Uterus (tissue), 4 donors: ENCODE results near the gene SH2D1A. TPM values are rescaled to one million over a fixed set of nuclear protein-coding genes. Genes with fewer than 3 reads are reported as not detected.
"Not testable (repeated sequence)": the region's sequence is repeated elsewhere in the genome, so short reads cannot be mapped to it uniquely, and the experiment has no call there.

ENCODE experiments used
- DNase-seq, 2 donors: peaks; one replicate each; pipeline ENCODE4 v3.0.0-alpha.2; 2019 to 2020
- H3K27ac ChIP-seq, 2 donors: fragments of 200-600 bp; sonication (generic); 1 replicate in 1 of 2; 2 replicates in 1 of 2; pipeline ENCODE4 v1.5.1; 2016 to 2018
- H3K27me3 ChIP-seq, 2 donors: fragments of 200-600 bp; sonication (generic); one replicate each; pipeline ENCODE4 v1.5.1; 2018 to 2019; ENCODE audit warnings: control low read depth in 1 of 2
- H3K36me3 ChIP-seq, 2 donors: fragments of 200-600 bp; sonication (generic); one replicate each; pipeline ENCODE4 v1.5.1; 2019; ENCODE audit warnings: control low read depth in 1 of 2
- H3K4me1 ChIP-seq, 2 donors: fragments of 200-600 bp; sonication (generic); one replicate each; pipeline ENCODE4 v1.5.1; 2018 to 2019; ENCODE audit warnings: control low read depth in 1 of 2
- H3K4me3 ChIP-seq, 2 donors: fragments of 200-600 bp; sonication (generic); 1 replicate in 1 of 2; 2 replicates in 1 of 2; pipeline ENCODE4 v1.5.1; 2018 to 2019; ENCODE audit warnings: mild to moderate bottlenecking in 1 of 2
- H3K9me3 ChIP-seq, 2 donors: fragments of 200-600 bp; sonication (generic); one replicate each; pipeline ENCODE4 v1.5.1; 2019; ENCODE audit warnings: control low read depth in 1 of 2
- CTCF ChIP-seq, 4 experiments: fragments of 200-600 bp in 2 of 4; fragments of 450-650 bp in 2 of 4; sonication (generic) in 2 of 4; IDR thresholded peaks; one replicate each; pipeline ENCODE4 v1.5.1; 2016 to 2019; ENCODE audit warnings: antibody characterized with exemption in 4 of 4, mild to moderate bottlenecking in 2 of 4, moderate library complexity in 1 of 4
- POLR2A ChIP-seq, 2 donors: fragments of 450-650 bp; IDR thresholded peaks; one replicate each; pipeline ENCODE4 v1.6.1; 2016; ENCODE audit warnings: antibody characterized with exemption in 2 of 2, mild to moderate bottlenecking in 1 of 2, moderate library complexity in 1 of 2
- intact Hi-C: fragments of 100-400 bp; cut with DNase I; formaldehyde crosslinking; loops from one replicate; pipeline ENCODE4 v1.15.1; 2023; ENCODE audit warnings: low total_unique reads
- total RNA-seq, 4 donors: library from RNA; depleted of rRNA in 3 of 4; stranded (reverse); fragments of >200 nt in 3 of 4; gene quantifications; one replicate each; pipeline versions ENCODE4 v1.1.0 to v1.2.4, GENCODE V29; 2014 to 2023
- donor health status: DM: yes; HTN: yes; CAD: no.

Gene SH2D1A
- total RNA-seq, 4 donors from 2014 or later = 0.43 to 2.4 (median 0.76) TPM; not detected in 1

DNA sequence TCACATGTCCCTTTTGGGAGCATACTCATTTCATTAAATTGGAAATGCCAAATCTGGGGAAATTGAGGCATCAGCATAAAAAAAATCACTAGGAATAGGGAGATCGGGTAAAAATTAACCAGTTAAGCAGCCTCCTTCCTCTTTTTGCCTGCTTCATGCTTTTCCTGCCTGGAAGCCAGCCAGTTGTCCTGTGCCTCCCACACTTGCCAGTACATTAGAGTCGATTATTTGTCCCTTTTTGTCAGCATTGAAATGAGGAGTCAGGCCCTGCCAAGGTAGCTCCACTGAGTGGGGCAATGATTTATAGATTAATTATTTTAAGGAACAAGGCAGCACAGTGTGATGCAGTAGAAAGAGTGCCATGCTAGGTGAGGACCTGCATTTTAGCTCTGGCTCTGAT, 55.3 kb downstream of the SH2D1A start:
- no peak overlapping the region for H3K27ac ChIP-seq
- H3K9me3 ChIP-seq = no peaks in the 10 kb centered on the region
- H3K4me3 ChIP-seq = no peak overlapping the region
- intact Hi-C loops = no loop called here
- DNase-seq = no peak
- no peak for TF ChIP-seq POLR2A (IDR thresholded peaks at IDR 0.05)
- no peak for TF ChIP-seq CTCF (IDR thresholded peaks at IDR 0.05)
- H3K27me3 ChIP-seq = no peaks in the 10 kb centered on the region
- no peaks in the 10 kb centered on the region for H3K36me3 ChIP-seq
- no peaks in the 10 kb centered on the region for H3K4me1 ChIP-seq

DNA sequence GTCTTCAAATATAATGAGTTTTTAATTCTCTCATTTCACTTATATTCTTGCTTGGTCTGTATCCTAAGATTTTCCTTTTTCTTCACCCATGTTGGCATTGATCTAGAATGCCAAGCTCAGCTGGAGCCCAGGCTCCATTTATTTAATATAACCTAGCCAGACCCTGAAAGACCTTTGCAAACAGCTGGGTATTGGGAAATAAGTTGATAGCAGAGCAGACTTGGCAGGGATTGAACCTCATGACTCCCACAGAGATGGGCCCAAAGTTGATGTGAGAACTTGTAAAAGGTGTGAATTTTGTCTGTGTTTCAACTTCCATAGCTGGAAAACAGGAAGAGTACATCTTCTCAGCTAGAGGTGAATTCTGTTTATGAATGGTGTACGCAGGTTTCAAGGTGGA, 59.5 kb downstream of the SH2D1A start:
- Histone ChIP-seq H3K4me1 (no peaks in the 10 kb centered on the region), H3K4me3 (no peak overlapping the region), H3K9me3 (no peaks in the 10 kb centered on the region), H3K36me3 (no peaks in the 10 kb centered on the region), H3K27ac (no peak overlapping the region), H3K27me3 (no peaks in the 10 kb centered on the region)
- no peak for TF ChIP-seq CTCF (IDR thresholded peaks at IDR 0.05)
- no peak for TF ChIP-seq POLR2A (IDR thresholded peaks at IDR 0.05)
- intact Hi-C loops = no loop called here
- DNase-seq = no peak

GRCh38 chrX:124406294-124407014, 60.1 kb downstream of the SH2D1A start:
- H3K36me3 ChIP-seq = no peaks in the 10 kb centered on the region
- H3K27ac ChIP-seq = no peak overlapping the region
- no peaks in the 10 kb centered on the region for H3K4me1 ChIP-seq
- no peaks in the 10 kb centered on the region for H3K27me3 ChIP-seq
- TF ChIP-seq POLR2A (IDR thresholded peaks at IDR 0.05) (no peak), CTCF (IDR thresholded peaks at IDR 0.05) (peak in 3 of 4 experiments; percentile 24 to 38 (median 24))
- H3K4me3 ChIP-seq = no peak overlapping the region
- DNase-seq = no peak
- intact Hi-C loops = no loop called here
- no peaks in the 10 kb centered on the region for H3K9me3 ChIP-seq

GRCh38 chrX:124407226-124407625, 60.9 kb downstream of the SH2D1A start:
- no peak for TF ChIP-seq CTCF (IDR thresholded peaks at IDR 0.05)
- no peak for TF ChIP-seq POLR2A (IDR thresholded peaks at IDR 0.05)
- H3K4me1 ChIP-seq = no peaks in the 10 kb centered on the region
- H3K9me3 ChIP-seq = no peaks in the 10 kb centered on the region
- no peaks in the 10 kb centered on the region for H3K36me3 ChIP-seq
- no peak overlapping the region for H3K27ac ChIP-seq
- no peaks in the 10 kb centered on the region for H3K27me3 ChIP-seq
- intact Hi-C loops = no loop called here
- DNase-seq = no peak
- H3K4me3 ChIP-seq = no peak overlapping the region

DNA sequence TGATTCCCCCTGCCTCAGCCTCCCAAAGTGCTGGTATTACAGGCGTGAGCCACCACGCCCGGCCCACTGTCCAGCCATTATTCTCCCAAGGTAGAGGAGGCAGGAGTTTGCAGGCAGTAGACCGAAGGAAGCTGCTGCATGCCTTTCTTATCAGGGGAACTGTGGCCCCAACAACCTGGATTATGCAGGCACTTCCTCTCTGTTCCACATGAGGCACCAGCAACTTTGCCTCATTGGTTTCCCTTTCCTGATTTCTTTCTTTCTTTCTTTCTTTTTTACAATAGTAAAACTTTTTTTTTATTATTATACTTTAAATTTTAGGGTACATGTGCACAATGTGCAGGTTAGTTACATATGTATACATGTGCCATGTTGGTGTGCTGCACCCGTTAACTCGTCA, 62.0 kb downstream of the SH2D1A start:
- H3K9me3 ChIP-seq, H3K27ac ChIP-seq, DNase-seq, H3K4me3 ChIP-seq, H3K36me3 ChIP-seq, H3K4me1 ChIP-seq, intact Hi-C loops, H3K27me3 ChIP-seq: not testable (repeated sequence)

DNA sequence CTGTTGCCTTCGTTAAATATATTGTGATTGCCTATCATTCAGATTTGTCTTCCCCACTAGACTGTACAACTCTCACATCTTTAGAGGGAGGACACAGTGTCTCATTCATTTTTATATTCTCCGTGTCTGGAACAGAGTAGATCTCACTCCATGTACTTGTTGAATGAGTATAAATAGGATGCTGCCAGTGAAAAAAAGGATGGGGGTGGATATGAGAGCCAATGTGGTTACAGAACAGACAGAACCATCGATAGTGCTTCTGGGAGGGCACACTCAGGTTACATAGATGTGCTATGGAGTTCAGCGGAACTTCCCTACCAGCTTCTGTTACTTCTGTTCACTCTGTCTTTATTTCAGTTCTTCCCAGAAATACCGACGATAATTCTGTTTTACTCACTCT, 66.9 kb downstream of the SH2D1A start:
- TF ChIP-seq POLR2A (IDR thresholded peaks at IDR 0.05) (no peak), CTCF (IDR thresholded peaks at IDR 0.05) (no peak)
- no peaks in the 10 kb centered on the region for H3K9me3 ChIP-seq
- H3K36me3 ChIP-seq = no peaks in the 10 kb centered on the region
- intact Hi-C loops = no loop called here
- H3K4me3 ChIP-seq = no peak overlapping the region
- no peaks in the 10 kb centered on the region for H3K4me1 ChIP-seq
- DNase-seq = no peak
- H3K27ac ChIP-seq = no peak overlapping the region
- no peaks in the 10 kb centered on the region for H3K27me3 ChIP-seq
